ENCODE measurements around the gene APBB1.
A peak's percentile ranks its signal among the peaks of the same experiment; 100 is the strongest.

APBB1 gene

GRCh38 chr11:6419009-6419631 is at the start of gene APBB1:
TSS of gene APBB1 (minus strand) at chr11:6419094. CDS start at chr11:6411347, 7,747 bp downstream.
- FAIRE-seq (peak; percentile 67), DNase-seq (ENCODE audit: low spot score) (peak; percentile 86)

GRCh38 chr11:6459099-6459450 is 40.2 kb upstream of the APBB1 start:
- FAIRE-seq (no peak), DNase-seq (ENCODE audit: low spot score) (no peak)

- DNase-seq (ENCODE audit: low spot score): no peak
- no peak for FAIRE-seq
Measured at GRCh38 chr11:6458352-6459098, 39.6 kb upstream of the APBB1 start.

- no peak for FAIRE-seq
- no peak for DNase-seq (ENCODE audit: low spot score)
Measured at GRCh38 chr11:6457581-6458320, 38.9 kb upstream of the APBB1 start.

- DNase-seq (ENCODE audit: low spot score) (no peak), FAIRE-seq (no peak)
Measured at GRCh38 chr11:6456361-6457073, 37.6 kb upstream of the APBB1 start.

- no peak for FAIRE-seq
- DNase-seq (ENCODE audit: low spot score): no peak
Measured at GRCh38 chr11:6455070-6455469, 36.2 kb upstream of the APBB1 start.

- FAIRE-seq (no peak), DNase-seq (ENCODE audit: low spot score) (no peak)
Measured at GRCh38 chr11:6453152-6453551, 34.3 kb upstream of the APBB1 start.

GRCh38 chr11:6452219-6452618 is 33.3 kb upstream of the APBB1 start:
- FAIRE-seq: no peak
- no peak for DNase-seq (ENCODE audit: low spot score)

GRCh38 chr11:6448574-6448973 is 29.7 kb upstream of the APBB1 start:
- no peak for FAIRE-seq
- no peak for DNase-seq (ENCODE audit: low spot score)

GRCh38 chr11:6443269-6444003 is 24.5 kb upstream of the APBB1 start:
- FAIRE-seq (no peak), DNase-seq (ENCODE audit: low spot score) (peak; percentile 67)

GRCh38 chr11:6442441-6442840 is 23.5 kb upstream of the APBB1 start:
- FAIRE-seq (no peak), DNase-seq (ENCODE audit: low spot score) (no peak)

- FAIRE-seq (no peak), DNase-seq (ENCODE audit: low spot score) (no peak)
Measured at GRCh38 chr11:6440906-6441358, 22.0 kb upstream of the APBB1 start, which contains the start of gene HPX. TSS of gene HPX (minus strand) at chr11:6440987. CDS start at chr11:6440963, 24 bp downstream.

GRCh38 chr11:6438979-6439571 is 20.2 kb upstream of the APBB1 start:
- DNase-seq (ENCODE audit: low spot score) (peak; percentile 38), FAIRE-seq (no peak)

- DNase-seq (ENCODE audit: low spot score) (no peak), FAIRE-seq (no peak)
Measured at GRCh38 chr11:6437993-6438392, 19.1 kb upstream of the APBB1 start.

- DNase-seq (ENCODE audit: low spot score) (no peak), FAIRE-seq (no peak)
Measured at GRCh38 chr11:6437423-6437822, 18.5 kb upstream of the APBB1 start.

- DNase-seq (ENCODE audit: low spot score) (no peak), FAIRE-seq (no peak)
Measured at GRCh38 chr11:6433998-6434660, 15.2 kb upstream of the APBB1 start.

- peak; percentile 92 for DNase-seq (ENCODE audit: low spot score)
- FAIRE-seq: peak; percentile 61
Measured at GRCh38 chr11:6431861-6432260, 13.0 kb upstream of the APBB1 start.

GRCh38 chr11:6427516-6427915 is 8.6 kb upstream of the APBB1 start:
- FAIRE-seq (no peak), DNase-seq (ENCODE audit: low spot score) (no peak)

- no peak for DNase-seq (ENCODE audit: low spot score)
- FAIRE-seq: no peak
Measured at GRCh38 chr11:6420677-6421076, 1.8 kb upstream of the APBB1 start.

- DNase-seq (ENCODE audit: low spot score) (peak; percentile 30), FAIRE-seq (no peak)
Measured at GRCh38 chr11:6418557-6419008, 311 bp downstream of the APBB1 start.

All from urothelium cell line (cell line).